ENCODE measurements around the gene PLXNA2.

- no peak for TF ChIP-seq CTCF (IDR thresholded peaks at IDR 0.05; ENCODE audit: borderline replicate concordance, extremely low read depth, low read length, poor library complexity, severe bottlenecking)
- no peak for TF ChIP-seq EZH2 (IDR thresholded peaks at IDR 0.05; ENCODE audit: borderline replicate concordance, low read depth, low read length, severe bottlenecking)
These were observed 44.1 kb downstream of the PLXNA2 start for GRCh38 chr1:208200116-208200515.
